NCI-H1694 treated with DMSO at 0.1 percent for 48 hours (cell line): Measurements from ENCODE around the gene HAUS8.
"Not testable (repeated sequence)": the region's sequence is repeated elsewhere in the genome, so short reads cannot be mapped to it uniquely, and the experiment has no call there.

Experiments used
- DNase-seq: peaks from one replicate; lab custom pipeline; 2025; lab: John Stamatoyannopoulos, UW

The HAUS8 gene

DNA sequence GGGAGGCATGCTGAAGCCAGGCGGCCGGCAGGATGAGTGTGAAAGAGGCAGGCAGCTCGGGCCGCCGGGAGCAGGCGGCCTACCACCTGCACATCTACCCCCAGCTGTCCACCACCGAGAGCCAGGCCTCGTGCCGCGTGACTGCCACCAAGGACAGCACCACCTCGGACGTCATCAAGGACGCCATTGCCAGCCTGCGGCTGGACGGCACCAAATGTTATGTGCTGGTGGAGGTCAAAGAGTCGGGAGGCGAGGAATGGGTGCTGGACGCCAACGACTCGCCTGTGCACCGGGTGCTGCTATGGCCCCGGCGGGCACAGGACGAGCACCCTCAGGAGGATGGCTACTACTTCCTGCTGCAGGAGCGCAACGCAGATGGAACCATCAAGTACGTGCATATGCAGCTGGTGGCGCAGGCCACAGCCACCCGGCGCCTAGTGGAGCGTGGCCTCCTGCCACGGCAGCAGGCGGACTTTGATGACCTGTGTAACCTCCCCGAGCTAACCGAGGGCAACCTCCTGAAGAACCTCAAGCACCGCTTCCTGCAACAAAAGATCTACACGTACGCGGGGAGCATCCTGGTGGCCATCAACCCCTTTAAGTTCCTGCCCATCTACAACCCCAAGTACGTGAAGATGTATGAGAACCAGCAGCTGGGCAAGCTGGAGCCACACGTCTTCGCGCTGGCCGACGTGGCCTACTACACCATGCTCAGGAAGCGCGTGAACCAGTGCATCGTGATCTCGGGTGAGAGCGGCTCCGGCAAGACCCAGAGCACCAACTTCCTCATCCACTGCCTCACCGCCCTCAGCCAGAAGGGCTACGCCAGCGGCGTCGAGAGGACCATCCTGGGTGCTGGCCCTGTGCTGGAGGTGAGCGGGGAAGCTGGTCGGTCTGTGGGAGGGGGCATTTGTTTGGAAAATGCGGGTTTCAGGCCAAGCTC, 26.7 kb upstream of the HAUS8 start:
- no peak for DNase-seq

DNA sequence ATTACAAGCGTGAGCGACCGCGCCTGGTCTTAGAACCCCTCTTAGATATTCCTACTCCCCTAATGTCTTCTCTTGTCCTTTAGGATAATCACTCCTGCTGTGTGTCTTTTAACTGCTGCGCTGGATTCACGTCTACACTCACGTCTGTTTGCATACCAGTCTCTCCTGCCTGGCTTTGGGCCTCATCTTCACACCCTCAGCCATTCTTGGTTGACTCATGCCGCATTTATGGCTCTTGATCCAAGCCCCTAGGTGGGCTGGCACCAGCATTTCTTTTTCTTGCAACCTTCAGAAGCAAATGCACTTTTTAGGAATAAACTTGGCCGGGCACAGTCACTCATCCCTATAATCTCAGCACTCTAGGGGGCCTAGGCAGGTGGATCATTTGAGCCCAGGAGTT, 23.1 kb upstream of the HAUS8 start:
- DNase-seq: no peak

- DNase-seq: no peak
Observed at GRCh38 chr19:17097593-17098126, 22.4 kb upstream of the HAUS8 start.

GRCh38 chr19:17095141-17095919, 20.1 kb upstream of the HAUS8 start:
- no peak for DNase-seq

GRCh38 chr19:17094694-17095093, 19.4 kb upstream of the HAUS8 start:
- not testable (repeated sequence) for DNase-seq

GRCh38 chr19:17092696-17093095, 17.4 kb upstream of the HAUS8 start:
- no peak for DNase-seq

DNA sequence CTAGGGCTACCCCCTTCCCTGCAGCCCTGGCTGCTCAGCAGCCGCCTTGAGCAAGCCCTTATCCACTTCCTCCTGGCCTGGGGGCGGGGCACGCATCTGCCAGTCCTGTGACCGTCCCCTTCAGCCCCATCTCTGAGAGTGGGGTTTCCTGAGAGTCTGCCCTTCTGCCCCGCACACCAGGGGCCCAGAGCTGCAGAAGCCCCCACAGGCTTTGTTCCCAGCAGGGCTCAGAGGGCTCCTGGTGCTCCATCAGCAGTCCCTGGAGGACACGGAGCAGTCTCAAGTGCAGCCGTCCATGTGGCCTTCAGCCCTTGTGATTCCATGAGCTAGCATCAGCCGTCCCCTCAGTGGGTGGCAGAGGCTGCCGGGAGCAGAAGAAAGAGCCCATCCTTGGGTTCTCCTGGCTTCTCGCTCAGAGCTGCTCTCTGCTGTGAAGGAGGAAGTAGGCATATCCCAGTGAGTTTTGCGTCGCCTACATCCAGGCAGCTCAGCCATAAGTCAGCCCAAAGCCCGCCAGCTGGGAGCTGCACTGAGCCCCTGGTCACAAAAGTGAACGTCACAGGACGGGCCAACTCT, 16.6 kb upstream of the HAUS8 start:
- DNase-seq: no peak

DNA sequence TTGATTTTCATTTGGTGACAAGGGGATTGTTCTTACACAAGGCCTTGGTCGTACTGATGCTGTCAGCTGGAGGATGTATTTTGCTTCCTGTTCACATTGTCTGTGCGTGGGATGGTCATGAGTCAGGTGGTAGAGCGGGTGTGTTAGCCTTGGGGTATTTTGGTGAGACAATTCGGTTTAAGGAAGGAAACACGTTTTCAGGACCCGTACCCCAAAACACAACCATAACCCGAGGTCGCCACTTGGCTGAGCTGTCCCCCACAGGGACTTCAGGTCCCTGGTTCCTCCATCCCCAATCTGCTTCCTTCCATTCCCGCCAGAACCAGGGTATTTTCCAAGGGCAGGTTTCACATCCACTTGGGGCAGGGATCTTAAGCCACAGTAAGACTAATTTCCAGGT, 15.3 kb upstream of the HAUS8 start:
- DNase-seq: no peak

DNA sequence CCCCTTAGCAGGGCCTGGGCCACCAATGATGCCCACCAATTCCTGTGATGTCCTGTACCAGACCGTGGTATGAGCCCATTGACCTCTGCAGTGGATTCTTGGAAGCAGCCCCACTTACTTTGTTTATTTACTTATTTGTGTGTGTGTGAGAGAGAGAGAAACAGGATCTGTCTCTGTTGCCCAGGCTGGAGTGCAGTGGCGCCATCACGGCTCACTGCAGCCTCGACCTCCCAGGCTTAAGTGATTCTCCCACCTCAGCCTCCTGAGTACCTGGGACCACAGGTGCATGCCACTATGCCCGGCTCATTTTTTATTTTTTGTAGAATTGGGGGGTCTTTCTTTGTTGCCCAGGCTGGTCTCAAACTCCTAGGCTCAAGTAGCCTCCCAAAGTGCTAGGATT, 13.3 kb upstream of the HAUS8 start:
- no peak for DNase-seq

DNA sequence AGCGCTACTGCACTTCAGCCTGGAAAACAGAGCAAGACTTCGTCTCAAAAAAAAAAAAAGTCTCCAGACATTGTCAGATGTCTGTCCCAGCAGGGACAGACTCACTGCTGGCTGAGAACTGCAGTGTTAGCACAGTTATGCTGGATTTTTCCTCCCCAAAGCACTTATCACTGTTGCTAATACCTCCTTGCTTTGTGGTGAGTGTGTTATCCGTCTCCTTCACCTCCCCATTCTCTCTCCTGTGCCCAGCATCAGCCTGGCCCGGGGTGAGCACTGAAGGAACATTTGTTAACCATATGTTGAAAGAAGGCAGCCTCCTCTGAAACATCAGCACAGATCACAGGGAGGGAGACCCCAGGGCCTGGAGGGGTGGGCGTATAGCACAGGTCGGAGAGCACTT, 11.6 kb upstream of the HAUS8 start:
- DNase-seq: no peak

DNA sequence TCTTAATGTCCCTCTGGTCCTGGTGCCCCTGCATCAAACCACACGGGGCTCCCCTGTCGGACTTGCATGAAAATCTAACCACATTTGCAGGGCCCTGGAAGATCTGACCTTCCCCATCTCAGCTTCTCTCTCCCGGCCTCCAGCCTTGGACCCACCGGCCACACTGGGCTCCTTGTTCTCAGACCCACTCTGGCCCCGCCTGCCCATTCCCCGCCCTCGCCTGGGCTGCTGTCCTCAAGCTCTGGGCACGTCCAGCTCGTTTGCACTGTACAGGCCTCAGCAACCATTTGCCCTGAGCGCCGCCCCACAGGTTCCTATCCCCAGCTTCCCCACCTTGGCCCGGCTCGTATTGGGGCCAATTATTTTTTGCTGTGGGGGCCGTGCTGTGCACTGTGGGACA, 10.9 kb upstream of the HAUS8 start:
- DNase-seq: no peak

GRCh38 chr19:17081672-17082630, 6.7 kb upstream of the HAUS8 start:
- no peak for DNase-seq

- DNase-seq: no peak
Observed at GRCh38 chr19:17080440-17080801, 5.2 kb upstream of the HAUS8 start.

DNA sequence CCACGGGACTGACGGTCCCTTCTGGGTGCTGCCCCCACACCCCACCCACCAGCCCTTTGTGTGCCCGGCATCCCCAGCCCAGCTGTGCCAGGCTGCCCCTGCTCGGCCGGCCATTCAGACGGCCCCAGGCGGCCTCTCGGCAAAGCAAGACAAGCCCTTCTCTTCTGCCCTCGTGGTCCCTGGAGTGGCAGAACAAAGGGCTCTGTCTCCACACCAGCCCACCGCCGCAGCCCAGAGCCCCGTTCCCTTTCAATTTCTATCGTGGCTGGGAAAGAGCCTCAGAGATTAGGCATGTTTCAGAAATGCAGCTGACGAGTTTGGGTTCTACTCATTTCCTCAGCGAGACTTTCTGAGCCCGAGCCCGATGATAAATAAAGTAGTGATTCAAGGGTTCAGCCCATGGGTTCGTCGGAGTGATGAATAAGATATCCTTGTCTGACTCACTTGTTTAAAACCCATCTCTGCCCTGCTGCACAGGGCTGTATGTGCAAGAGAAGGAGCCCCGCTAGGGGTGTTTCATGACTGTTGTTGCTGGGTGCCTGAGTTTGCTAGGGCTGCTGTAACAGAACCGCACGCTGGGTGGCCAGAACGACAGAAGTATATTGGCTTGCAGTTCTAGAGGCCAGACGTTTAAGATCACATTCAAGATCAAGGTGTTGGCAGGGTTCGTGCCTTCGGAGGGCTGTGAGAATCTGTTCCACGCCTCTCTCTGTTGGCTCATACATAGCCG, 4.6 kb upstream of the HAUS8 start:
- no peak for DNase-seq

DNA sequence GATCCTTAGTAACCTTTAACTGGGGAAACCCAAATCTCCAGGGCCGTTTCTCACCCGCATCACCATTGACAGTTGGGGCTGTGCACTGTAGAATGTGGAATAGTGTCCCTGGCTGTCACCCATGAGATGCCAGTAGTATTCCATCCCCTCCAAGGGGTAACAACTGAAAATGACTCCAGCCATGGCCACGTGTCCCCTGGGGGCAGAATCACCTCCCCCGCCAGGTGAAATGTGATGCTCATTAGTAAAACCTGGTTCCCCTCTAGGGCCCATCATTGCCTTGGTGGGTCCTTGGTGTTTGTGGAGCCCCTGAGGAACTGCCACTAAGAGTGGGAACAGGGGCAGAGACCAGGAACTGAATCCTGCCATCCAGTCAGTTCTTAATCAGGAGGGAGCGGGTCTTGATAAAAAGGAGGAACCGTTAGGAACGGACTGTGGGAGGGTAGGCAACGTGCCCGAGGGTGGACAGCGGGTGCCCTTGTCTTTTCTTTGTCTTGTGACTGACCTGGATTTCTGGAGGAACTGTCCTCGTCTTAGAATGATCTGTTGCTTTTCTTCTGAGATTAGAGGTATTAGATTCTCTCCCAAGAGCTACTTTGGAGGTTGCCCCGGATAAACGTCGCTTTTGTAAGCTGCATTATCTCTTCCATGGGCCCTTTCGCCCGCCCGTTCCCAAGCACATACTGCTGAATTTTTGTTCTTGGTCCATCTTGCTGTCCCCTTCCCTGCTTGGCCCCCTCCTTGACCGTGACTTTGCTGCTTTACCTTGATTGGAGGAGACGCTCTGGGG, 3.9 kb upstream of the HAUS8 start:
- no peak for DNase-seq

GRCh38 chr19:17078036-17078919, 3.0 kb upstream of the HAUS8 start:
- no peak for DNase-seq

DNA sequence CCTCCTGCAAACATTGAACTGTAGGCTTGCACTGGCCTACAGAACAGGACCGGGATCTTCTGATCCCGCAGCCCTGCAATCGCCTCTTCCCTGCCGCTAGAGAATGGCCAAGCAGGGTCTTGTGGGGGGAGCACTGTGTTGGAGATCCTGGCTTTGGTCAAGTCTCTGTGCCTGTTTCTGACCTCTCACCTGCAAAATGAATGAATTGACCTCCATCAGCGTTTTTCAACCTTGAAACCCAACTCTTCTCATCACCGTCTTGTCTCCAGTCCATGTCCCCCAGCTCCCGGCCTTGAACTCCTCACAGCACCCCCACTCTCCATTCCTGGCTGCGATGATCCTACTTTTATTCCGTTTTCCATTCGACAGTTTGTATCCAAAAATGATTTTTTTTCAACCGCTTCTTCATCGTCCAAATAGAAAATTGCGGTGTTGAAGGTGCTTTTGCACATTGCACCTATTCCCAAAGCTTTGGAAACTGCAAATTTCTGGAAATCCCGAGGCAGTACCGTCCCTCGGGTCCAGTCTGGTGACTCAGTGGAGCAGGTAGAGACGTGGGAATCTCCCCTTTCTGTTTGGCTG, 2.3 kb upstream of the HAUS8 start:
- DNase-seq: no peak

DNA sequence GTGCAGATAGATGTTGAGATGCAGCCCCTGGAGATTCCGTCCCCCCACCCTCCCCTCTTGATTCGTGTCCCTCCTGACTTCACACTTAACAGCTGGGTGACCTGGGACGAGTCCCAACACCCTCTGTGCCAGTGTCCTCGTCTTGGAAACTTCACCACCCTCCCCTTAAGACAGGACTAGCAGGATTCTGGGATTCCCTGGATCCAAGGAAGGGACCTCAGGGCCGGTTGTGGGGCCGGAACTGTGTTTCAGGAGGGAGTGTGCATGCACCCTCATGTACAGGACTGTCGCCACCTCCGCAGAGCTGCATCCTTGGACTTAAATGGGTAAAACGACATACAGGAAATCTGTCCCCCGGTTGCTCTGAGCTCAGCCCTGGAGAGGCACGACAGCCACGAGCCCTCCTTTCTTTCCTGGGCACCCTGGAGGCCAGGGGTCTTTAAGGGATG, 1.3 kb upstream of the HAUS8 start:
- no peak for DNase-seq
